C4-2B (cell line): Measurements from ENCODE around the gene LTC4S.

Experiments used
- ZFX ChIP-seq: fragments of 450-650 bp; IDR thresholded peaks from 2 replicates; pipeline ENCODE4 v1.6.1; 2017
- TF ChIP-seq, protein P1 (sequence below): fragments of 450-650 bp; conservative IDR thresholded peaks from 2 replicates; pipeline ENCODE4 v1.5.1; 2017; ENCODE audit warnings: mild to moderate bottlenecking

DNA sequence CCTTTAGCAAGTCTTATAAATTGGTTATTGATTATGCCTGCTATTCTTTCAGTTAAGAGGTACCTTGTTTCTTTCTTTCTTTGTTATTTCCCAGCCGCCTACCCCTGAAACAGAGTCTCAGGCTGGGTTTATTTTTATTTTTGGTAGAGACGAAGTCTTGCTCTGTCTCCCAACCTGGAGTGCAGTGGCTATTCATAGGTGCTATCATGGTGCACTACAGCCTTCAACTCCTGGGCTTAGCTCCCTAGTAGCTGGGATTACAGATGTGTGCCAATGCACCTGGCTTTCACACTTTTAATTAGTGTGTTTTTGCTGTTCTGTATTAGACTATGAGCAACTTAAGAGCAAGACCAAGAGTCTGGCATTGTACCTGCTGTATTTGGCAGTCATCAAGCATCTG is 46.9 kb upstream of the LTC4S start:
- TF ChIP-seq, protein P1, sequence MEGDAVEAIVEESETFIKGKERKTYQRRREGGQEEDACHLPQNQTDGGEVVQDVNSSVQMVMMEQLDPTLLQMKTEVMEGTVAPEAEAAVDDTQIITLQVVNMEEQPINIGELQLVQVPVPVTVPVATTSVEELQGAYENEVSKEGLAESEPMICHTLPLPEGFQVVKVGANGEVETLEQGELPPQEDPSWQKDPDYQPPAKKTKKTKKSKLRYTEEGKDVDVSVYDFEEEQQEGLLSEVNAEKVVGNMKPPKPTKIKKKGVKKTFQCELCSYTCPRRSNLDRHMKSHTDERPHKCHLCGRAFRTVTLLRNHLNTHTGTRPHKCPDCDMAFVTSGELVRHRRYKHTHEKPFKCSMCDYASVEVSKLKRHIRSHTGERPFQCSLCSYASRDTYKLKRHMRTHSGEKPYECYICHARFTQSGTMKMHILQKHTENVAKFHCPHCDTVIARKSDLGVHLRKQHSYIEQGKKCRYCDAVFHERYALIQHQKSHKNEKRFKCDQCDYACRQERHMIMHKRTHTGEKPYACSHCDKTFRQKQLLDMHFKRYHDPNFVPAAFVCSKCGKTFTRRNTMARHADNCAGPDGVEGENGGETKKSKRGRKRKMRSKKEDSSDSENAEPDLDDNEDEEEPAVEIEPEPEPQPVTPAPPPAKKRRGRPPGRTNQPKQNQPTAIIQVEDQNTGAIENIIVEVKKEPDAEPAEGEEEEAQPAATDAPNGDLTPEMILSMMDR, result no peak
- TF ChIP-seq ZFX, result no peak
